C4-2B (cell line): ENCODE measurements around the gene EMILIN2.
"Not testable (repeated sequence)": the region's sequence is repeated elsewhere in the genome, so short reads cannot be mapped to it uniquely, and the experiment has no call there.

Source experiments
- H3K27ac ChIP-seq: fragments of 450-650 bp; 2 replicates; pipeline ENCODE4 v1.5.1; 2017
- ZFX ChIP-seq: fragments of 450-650 bp; IDR thresholded peaks from 2 replicates; pipeline ENCODE4 v1.6.1; 2017
- TF ChIP-seq, protein P1 (sequence below): fragments of 450-650 bp; conservative IDR thresholded peaks from 2 replicates; pipeline ENCODE4 v1.5.1; 2017; ENCODE audit warnings: mild to moderate bottlenecking

The EMILIN2 gene

GRCh38 chr18:2853926-2854664, 7.3 kb downstream of the EMILIN2 start:
- TF ChIP-seq, protein P1, sequence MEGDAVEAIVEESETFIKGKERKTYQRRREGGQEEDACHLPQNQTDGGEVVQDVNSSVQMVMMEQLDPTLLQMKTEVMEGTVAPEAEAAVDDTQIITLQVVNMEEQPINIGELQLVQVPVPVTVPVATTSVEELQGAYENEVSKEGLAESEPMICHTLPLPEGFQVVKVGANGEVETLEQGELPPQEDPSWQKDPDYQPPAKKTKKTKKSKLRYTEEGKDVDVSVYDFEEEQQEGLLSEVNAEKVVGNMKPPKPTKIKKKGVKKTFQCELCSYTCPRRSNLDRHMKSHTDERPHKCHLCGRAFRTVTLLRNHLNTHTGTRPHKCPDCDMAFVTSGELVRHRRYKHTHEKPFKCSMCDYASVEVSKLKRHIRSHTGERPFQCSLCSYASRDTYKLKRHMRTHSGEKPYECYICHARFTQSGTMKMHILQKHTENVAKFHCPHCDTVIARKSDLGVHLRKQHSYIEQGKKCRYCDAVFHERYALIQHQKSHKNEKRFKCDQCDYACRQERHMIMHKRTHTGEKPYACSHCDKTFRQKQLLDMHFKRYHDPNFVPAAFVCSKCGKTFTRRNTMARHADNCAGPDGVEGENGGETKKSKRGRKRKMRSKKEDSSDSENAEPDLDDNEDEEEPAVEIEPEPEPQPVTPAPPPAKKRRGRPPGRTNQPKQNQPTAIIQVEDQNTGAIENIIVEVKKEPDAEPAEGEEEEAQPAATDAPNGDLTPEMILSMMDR, result no peak
- TF ChIP-seq ZFX, result no peak
- no peak overlapping the region for H3K27ac ChIP-seq

DNA sequence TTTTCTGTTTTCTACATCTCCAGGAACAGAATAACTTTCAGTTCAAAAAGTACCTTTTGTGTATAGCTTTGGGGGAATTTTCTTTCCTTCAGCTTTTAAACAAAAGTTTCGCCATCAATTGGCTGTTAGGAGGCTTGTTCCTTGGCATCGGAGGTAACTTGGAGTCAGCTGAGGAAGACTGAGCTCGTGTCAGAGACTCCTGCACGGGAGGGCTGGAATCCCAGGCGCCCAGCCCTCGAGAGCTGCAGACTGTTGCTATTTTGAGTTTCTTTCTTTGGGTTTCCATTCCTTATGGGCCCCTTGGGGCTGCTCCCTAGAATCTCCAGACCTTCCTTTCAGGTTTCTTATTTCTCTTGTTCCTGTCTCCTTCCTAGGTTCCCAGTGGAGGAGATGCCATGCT, 8.1 kb downstream of the EMILIN2 start:
- TF ChIP-seq ZFX, result no peak
- TF ChIP-seq, protein P1, result no peak
- no peak overlapping the region for H3K27ac ChIP-seq

- TF ChIP-seq, protein P1, result no peak
- TF ChIP-seq ZFX, result no peak
- no peak overlapping the region for H3K27ac ChIP-seq
Observed at GRCh38 chr18:2855560-2856350, 8.9 kb downstream of the EMILIN2 start.

- no peak for TF ChIP-seq ZFX
- TF ChIP-seq, protein P1, result no peak
- no peak overlapping the region for H3K27ac ChIP-seq
Observed at GRCh38 chr18:2856547-2857170, 9.9 kb downstream of the EMILIN2 start.

GRCh38 chr18:2857491-2858131, 10.8 kb downstream of the EMILIN2 start:
- TF ChIP-seq, protein P1, result no peak
- no peak for TF ChIP-seq ZFX
- no peak overlapping the region for H3K27ac ChIP-seq

DNA sequence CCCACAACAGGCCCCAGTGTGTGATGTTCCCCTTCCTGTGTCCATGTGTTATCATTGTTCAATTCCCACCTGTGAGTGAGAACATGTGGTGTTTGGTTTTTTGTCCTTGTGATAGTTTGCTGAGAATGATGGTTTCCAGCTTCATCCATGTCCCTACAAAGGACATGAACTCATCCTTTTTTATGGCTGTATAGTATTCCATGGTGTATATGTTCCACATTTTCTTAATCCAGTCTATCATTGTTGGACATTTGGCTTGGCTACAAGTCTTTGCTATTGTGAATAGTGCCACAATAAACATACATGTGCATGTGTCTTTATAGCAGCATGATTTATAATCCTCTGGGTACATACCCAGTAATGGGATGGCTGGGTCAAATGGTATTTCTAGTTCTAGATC, 13.6 kb downstream of the EMILIN2 start:
- H3K27ac ChIP-seq, result not testable (repeated sequence)

DNA sequence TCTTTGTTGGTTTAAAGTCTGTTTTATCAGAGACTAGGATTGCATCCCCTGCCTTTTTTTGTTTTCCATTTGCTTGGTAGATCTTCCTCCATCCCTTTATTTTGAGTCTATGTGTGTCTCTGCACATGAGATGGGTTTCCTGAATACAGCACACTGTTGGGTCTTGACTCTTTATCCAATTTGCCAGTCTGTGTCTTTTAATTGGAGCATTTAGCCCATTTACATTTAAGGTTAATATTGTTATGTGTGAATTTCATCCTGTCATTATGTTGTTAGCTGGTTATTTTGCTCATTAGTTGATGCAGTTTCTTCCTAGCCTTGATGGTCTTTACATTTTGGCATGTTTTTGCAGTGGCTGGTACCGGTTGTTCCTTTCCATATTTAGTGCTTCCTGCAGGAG, 17.2 kb downstream of the EMILIN2 start:
- not testable (repeated sequence) for H3K27ac ChIP-seq

- H3K27ac ChIP-seq, result not testable (repeated sequence)
Observed at GRCh38 chr18:2866465-2866864, 19.7 kb downstream of the EMILIN2 start.
